SU-DHL-6 (cell line): ENCODE data around the gene TSHZ2.

ENCODE experiments used
- H2AFZ ChIP-seq: fragments of 200-600 bp; sonication (generic); 2 replicates; pipeline ENCODE4 v1.6.1; 2014; ENCODE audit warnings: low read depth, mild to moderate bottlenecking, moderate library complexity, mixed read lengths, antibody characterized with exemption, low read length; ENCODE audit not compliant: severe bottlenecking
- H3F3A ChIP-seq: fragments of 200-600 bp; shearing (Covaris generic); 2 replicates; pipeline ENCODE4 v1.6.0; 2016; ENCODE audit warnings: antibody characterized with exemption, mild to moderate bottlenecking; ENCODE audit not compliant: insufficient read depth
- H3K27ac ChIP-seq: fragments of 200-600 bp; sonication (generic); 2 replicates; pipeline ENCODE4 v1.5.1; 2016; ENCODE audit warnings: low read depth, mild to moderate bottlenecking, low read length, moderate library complexity, mixed read lengths
- H3K27me3 ChIP-seq: fragments of 200-600 bp; sonication (generic), shearing (Covaris generic); 2 replicates; pipeline ENCODE4 v1.6.0; 2014; ENCODE audit warnings: mild to moderate bottlenecking, low read length
- H3K36me3 ChIP-seq: fragments of 200-600 bp; sonication (generic); 2 replicates; pipeline ENCODE4 v1.6.1; 2014; ENCODE audit warnings: mild to moderate bottlenecking, low read length, mixed read lengths
- H3K4me2 ChIP-seq: fragments of 300-600, 200-600 bp; shearing (Covaris generic), sonication (generic); 2 replicates; pipeline ENCODE4 v1.6.0; 2014; ENCODE audit warnings: low read length, low read depth, mild to moderate bottlenecking; ENCODE audit not compliant: poor library complexity, severe bottlenecking
- H3K4me3 ChIP-seq: fragments of 200-600 bp; sonication (generic); 2 replicates; pipeline ENCODE4 v1.5.1; 2014; ENCODE audit warnings: antibody characterized with exemption, low read length, mild to moderate bottlenecking, mixed read lengths; ENCODE audit not compliant: insufficient read depth, poor library complexity, severe bottlenecking
- H3K79me2 ChIP-seq: fragments of 200-600 bp; sonication (generic); 2 replicates; pipeline ENCODE4 v1.6.1; 2014; ENCODE audit warnings: mild to moderate bottlenecking, low read length, moderate library complexity; ENCODE audit not compliant: insufficient read depth
- H3K9ac ChIP-seq: fragments of 200-600 bp; sonication (generic); 2 replicates; pipeline ENCODE4 v1.7.0; 2014; ENCODE audit warnings: mild to moderate bottlenecking, low read length
- H3K9me2 ChIP-seq: fragments of 200-600 bp; sonication (generic); replicated peaks from 2 replicates; pipeline ENCODE4 v1.6.1; 2014; ENCODE audit warnings: low read length; ENCODE audit not compliant: insufficient read depth
- H3K9me3 ChIP-seq: fragments of 200-600 bp; sonication (generic); 2 replicates; pipeline ENCODE4 v1.6.1; 2014; ENCODE audit warnings: low read length, mixed read lengths; ENCODE audit not compliant: insufficient read depth
- H4K20me1 ChIP-seq: fragments of 200-600 bp; sonication (generic); 2 replicates; pipeline ENCODE4 v1.6.1; 2014; ENCODE audit warnings: low read depth, mild to moderate bottlenecking, antibody characterized with exemption, low read length, moderate library complexity, mixed read lengths
- EZH2phosphoT487 ChIP-seq: fragments of 200-600 bp; sonication (generic), shearing (Covaris generic); conservative IDR thresholded peaks from 2 replicates; pipeline ENCODE4 v1.6.1; 2018; ENCODE audit warnings: mild to moderate bottlenecking, antibody characterized with exemption, low read length, moderate library complexity, mixed read lengths
- TF ChIP-seq, protein P1 (sequence below): fragments of 200-600 bp; sonication (generic); IDR thresholded peaks from one replicate; pipeline ENCODE4 v1.5.1; 2017; ENCODE audit warnings: antibody characterized with exemption, mild to moderate bottlenecking, low read length, moderate library complexity; ENCODE audit not compliant: insufficient read depth, poor library complexity, severe bottlenecking

Gene TSHZ2

DNA sequence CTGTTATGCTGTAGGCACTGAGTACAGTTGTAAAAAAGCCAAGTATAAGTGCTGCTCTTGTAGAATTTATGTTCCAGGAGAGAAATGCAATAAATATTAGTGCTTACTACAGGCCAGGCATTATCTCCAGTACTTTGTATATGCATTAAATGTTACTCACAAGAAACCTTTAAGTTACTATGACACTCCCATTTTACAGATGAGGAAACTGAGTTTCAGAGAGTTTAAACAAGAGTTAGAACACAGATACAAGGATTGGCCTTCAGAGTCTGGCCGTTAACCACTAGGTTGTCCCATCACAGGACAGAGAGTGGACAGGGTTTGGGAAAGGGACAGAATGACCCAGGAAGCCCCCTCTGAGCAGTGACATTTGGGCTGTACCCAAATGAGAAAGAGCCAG lies 347.0 kb downstream of the TSHZ2 start:
- Histone ChIP-seq H4K20me1 (no peaks in the 10 kb centered on the region), H3K4me3 (no peak overlapping the region), H2AFZ (no peak overlapping the region), H3K9ac (no peak overlapping the region), H3K27ac (no peak overlapping the region), H3K9me3 (no peaks in the 10 kb centered on the region), H3K9me2 (no peaks in the 10 kb centered on the region), H3K4me2 (no peak overlapping the region), H3K36me3 (no peaks in the 10 kb centered on the region), H3F3A (no peaks in the 10 kb centered on the region), H3K79me2 (no peaks in the 10 kb centered on the region), H3K27me3 (no peaks in the 10 kb centered on the region)
- TF ChIP-seq EZH2phosphoT487: no peak
- TF ChIP-seq, protein P1, sequence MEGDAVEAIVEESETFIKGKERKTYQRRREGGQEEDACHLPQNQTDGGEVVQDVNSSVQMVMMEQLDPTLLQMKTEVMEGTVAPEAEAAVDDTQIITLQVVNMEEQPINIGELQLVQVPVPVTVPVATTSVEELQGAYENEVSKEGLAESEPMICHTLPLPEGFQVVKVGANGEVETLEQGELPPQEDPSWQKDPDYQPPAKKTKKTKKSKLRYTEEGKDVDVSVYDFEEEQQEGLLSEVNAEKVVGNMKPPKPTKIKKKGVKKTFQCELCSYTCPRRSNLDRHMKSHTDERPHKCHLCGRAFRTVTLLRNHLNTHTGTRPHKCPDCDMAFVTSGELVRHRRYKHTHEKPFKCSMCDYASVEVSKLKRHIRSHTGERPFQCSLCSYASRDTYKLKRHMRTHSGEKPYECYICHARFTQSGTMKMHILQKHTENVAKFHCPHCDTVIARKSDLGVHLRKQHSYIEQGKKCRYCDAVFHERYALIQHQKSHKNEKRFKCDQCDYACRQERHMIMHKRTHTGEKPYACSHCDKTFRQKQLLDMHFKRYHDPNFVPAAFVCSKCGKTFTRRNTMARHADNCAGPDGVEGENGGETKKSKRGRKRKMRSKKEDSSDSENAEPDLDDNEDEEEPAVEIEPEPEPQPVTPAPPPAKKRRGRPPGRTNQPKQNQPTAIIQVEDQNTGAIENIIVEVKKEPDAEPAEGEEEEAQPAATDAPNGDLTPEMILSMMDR: no peak

GRCh38 chr20:53319716-53320115 lies 347.6 kb downstream of the TSHZ2 start:
- Histone ChIP-seq H3K9me2 (no peaks in the 10 kb centered on the region), H3K4me3 (no peak overlapping the region), H3K27ac (no peak overlapping the region), H3K4me2 (no peak overlapping the region), H2AFZ (no peak overlapping the region), H4K20me1 (no peaks in the 10 kb centered on the region), H3K9me3 (no peaks in the 10 kb centered on the region), H3K36me3 (no peaks in the 10 kb centered on the region), H3F3A (no peaks in the 10 kb centered on the region), H3K79me2 (no peaks in the 10 kb centered on the region), H3K27me3 (no peaks in the 10 kb centered on the region), H3K9ac (no peak overlapping the region)
- no peak for TF ChIP-seq EZH2phosphoT487
- TF ChIP-seq, protein P1: no peak

GRCh38 chr20:53320701-53321100 lies 348.5 kb downstream of the TSHZ2 start:
- Histone ChIP-seq H3K79me2 (no peaks in the 10 kb centered on the region), H3K27ac (no peak overlapping the region), H3K4me3 (no peak overlapping the region), H3K9me2 (no peaks in the 10 kb centered on the region), H3K9ac (no peak overlapping the region), H3K36me3 (no peaks in the 10 kb centered on the region), H3K9me3 (no peaks in the 10 kb centered on the region), H2AFZ (no peak overlapping the region), H3K4me2 (no peak overlapping the region), H3F3A (no peaks in the 10 kb centered on the region), H3K27me3 (no peaks in the 10 kb centered on the region), H4K20me1 (no peaks in the 10 kb centered on the region)
- TF ChIP-seq, protein P1: no peak
- no peak for TF ChIP-seq EZH2phosphoT487

- TF ChIP-seq, protein P1: no peak
- TF ChIP-seq EZH2phosphoT487: no peak
- H3K9me2 ChIP-seq: no peaks in the 10 kb centered on the region
- H3K4me3 ChIP-seq: no peak overlapping the region
- H3F3A ChIP-seq: no peaks in the 10 kb centered on the region
- no peaks in the 10 kb centered on the region for H4K20me1 ChIP-seq
- H3K4me2 ChIP-seq: no peak overlapping the region
- no peak overlapping the region for H2AFZ ChIP-seq
- no peaks in the 10 kb centered on the region for H3K79me2 ChIP-seq
- no peaks in the 10 kb centered on the region for H3K27me3 ChIP-seq
- H3K27ac ChIP-seq: no peak overlapping the region
- no peak overlapping the region for H3K9ac ChIP-seq
- no peaks in the 10 kb centered on the region for H3K36me3 ChIP-seq
- no peaks in the 10 kb centered on the region for H3K9me3 ChIP-seq
Measured at GRCh38 chr20:53321596-53321995, 349.4 kb downstream of the TSHZ2 start.
